Stomach (tissue), 4 donors: ENCODE measurements around the gene ZNF318.

Source experiments
- EP300 ChIP-seq: sonication (generic); formaldehyde crosslinking; IDR thresholded peaks from one replicate; pipeline ENCODE4 v1.6.1; 2017; ENCODE audit warnings: antibody characterized with exemption
- POLR2AphosphoS5 ChIP-seq, 3 donors: sonication (generic); formaldehyde crosslinking; IDR thresholded peaks; one replicate each; pipeline ENCODE4 v1.6.1; 2016; ENCODE audit warnings: antibody characterized with exemption in 3 of 3
- TF ChIP-seq, protein P1 (sequence below), 7 experiments: fragments of 450-650 bp in 4 of 7; fragments of 200-600 bp in 3 of 7; sonication (generic) in 3 of 7; IDR thresholded peaks; one replicate each; pipeline ENCODE4 v1.5.1; 2016 to 2019; ENCODE audit warnings: antibody characterized with exemption in 7 of 7, control low read depth in 2 of 7, mild to moderate bottlenecking in 1 of 7

DNA sequence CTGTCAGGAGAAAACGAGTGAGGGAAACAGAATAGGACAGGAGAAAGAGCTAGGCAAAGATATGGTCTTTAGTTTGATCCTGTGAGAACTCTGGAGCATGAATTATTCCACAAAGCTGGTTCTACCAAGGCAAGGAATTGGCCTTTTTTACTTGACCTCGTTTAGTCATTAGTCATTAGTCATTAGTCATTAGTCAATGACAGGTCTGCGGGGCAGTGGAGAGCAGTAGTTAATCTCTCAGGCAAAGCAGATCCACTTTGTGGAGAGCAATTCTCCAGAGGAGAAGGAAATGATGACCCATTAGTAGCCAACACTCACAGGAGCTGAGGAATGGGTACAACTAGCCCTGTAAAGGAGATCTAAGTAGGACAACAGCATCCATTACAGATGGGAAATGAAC, 35.9 kb upstream of the ZNF318 start:
- TF ChIP-seq, protein P1, sequence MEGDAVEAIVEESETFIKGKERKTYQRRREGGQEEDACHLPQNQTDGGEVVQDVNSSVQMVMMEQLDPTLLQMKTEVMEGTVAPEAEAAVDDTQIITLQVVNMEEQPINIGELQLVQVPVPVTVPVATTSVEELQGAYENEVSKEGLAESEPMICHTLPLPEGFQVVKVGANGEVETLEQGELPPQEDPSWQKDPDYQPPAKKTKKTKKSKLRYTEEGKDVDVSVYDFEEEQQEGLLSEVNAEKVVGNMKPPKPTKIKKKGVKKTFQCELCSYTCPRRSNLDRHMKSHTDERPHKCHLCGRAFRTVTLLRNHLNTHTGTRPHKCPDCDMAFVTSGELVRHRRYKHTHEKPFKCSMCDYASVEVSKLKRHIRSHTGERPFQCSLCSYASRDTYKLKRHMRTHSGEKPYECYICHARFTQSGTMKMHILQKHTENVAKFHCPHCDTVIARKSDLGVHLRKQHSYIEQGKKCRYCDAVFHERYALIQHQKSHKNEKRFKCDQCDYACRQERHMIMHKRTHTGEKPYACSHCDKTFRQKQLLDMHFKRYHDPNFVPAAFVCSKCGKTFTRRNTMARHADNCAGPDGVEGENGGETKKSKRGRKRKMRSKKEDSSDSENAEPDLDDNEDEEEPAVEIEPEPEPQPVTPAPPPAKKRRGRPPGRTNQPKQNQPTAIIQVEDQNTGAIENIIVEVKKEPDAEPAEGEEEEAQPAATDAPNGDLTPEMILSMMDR (IDR thresholded peaks at IDR 0.05): no peak
- TF ChIP-seq EP300: no peak
- no peak for TF ChIP-seq POLR2AphosphoS5 (IDR thresholded peaks at IDR 0.05)
